Suprapubic skin (tissue), 4 donors: ENCODE results near the gene VASH2. TPM values are rescaled to one million over a fixed set of nuclear protein-coding genes. Genes with fewer than 3 reads are reported as not detected.

Experiments
- DNase-seq, 2 donors: peaks; one replicate each; pipeline ENCODE4 v3.0.0-alpha.2; 2019; ENCODE audit warnings: low spot score in 2 of 2
- H3K27ac ChIP-seq: fragments of 200-600 bp; sonication (generic); one replicate; pipeline ENCODE4 v1.5.1; 2019
- H3K27me3 ChIP-seq: fragments of 200-600 bp; sonication (generic); one replicate; pipeline ENCODE4 v1.5.1; 2019
- H3K36me3 ChIP-seq: fragments of 200-600 bp; sonication (generic); one replicate; pipeline ENCODE4 v1.5.1; 2019
- H3K4me1 ChIP-seq: fragments of 200-600 bp; sonication (generic); one replicate; pipeline ENCODE4 v1.5.1; 2019
- H3K4me3 ChIP-seq: fragments of 200-600 bp; sonication (generic); one replicate; pipeline ENCODE4 v1.5.1; 2019; ENCODE audit warnings: mild to moderate bottlenecking
- H3K9me3 ChIP-seq: fragments of 200-600 bp; sonication (generic); one replicate; pipeline ENCODE4 v1.5.1; 2019
- CTCF ChIP-seq, 2 donors: fragments of 200-600 bp in 1 of 2; fragments of 450-650 bp in 1 of 2; sonication (generic) in 1 of 2; IDR thresholded peaks; one replicate each; pipeline ENCODE4 v1.5.1; 2016 to 2019; ENCODE audit warnings: antibody characterized with exemption in 2 of 2, mild to moderate bottlenecking in 1 of 2, moderate library complexity in 1 of 2
- EP300 ChIP-seq: sonication (generic); formaldehyde crosslinking; IDR thresholded peaks from one replicate; pipeline ENCODE4 v1.6.1; 2017; ENCODE audit warnings: antibody characterized with exemption
- POLR2A ChIP-seq, 2 donors: fragments of 450-650 bp; IDR thresholded peaks; one replicate each; pipeline ENCODE4 v1.6.1; 2017; ENCODE audit warnings: antibody characterized with exemption in 2 of 2, mild to moderate bottlenecking in 2 of 2, moderate library complexity in 2 of 2
- POLR2AphosphoS5 ChIP-seq, 3 donors: sonication (generic); formaldehyde crosslinking; IDR thresholded peaks; one replicate each; pipeline ENCODE4 v1.6.1; 2017; ENCODE audit warnings: antibody characterized with exemption in 3 of 3
- WGBS: methylation state at CpG from one replicate; pipeline ENCODE4 v1.1.5; 2018; 5-methylcytosine and 5-hydroxymethylcytosine counted together
- total RNA-seq, 4 donors: library from RNA; depleted of rRNA; stranded (reverse); fragments of >200 nt; gene quantifications; one replicate each; pipeline ENCODE4 v1.1.0, GENCODE V29; 2016

The VASH2 gene
- total RNA-seq, 4 donors from 2014 or later = 0.32 to 0.36 TPM; not detected in 2

GRCh38 chr1:212930986-212931678 lies 19.2 kb upstream of the VASH2 start:
- H3K27ac ChIP-seq = no peak overlapping the region
- no peaks in the 10 kb centered on the region for H3K36me3 ChIP-seq
- WGBS = 79% methylated on average over 10 of the region's 10 CpGs
- H3K27me3 ChIP-seq = no peaks in the 10 kb centered on the region
- TF ChIP-seq EP300 (no peak), POLR2AphosphoS5 (IDR thresholded peaks at IDR 0.05) (no peak), POLR2A (IDR thresholded peaks at IDR 0.05) (no peak), CTCF (IDR thresholded peaks at IDR 0.05) (no peak)
- no peaks in the 10 kb centered on the region for H3K4me1 ChIP-seq
- no peaks in the 10 kb centered on the region for H3K9me3 ChIP-seq
- DNase-seq = no peak
- no peak overlapping the region for H3K4me3 ChIP-seq

DNA sequence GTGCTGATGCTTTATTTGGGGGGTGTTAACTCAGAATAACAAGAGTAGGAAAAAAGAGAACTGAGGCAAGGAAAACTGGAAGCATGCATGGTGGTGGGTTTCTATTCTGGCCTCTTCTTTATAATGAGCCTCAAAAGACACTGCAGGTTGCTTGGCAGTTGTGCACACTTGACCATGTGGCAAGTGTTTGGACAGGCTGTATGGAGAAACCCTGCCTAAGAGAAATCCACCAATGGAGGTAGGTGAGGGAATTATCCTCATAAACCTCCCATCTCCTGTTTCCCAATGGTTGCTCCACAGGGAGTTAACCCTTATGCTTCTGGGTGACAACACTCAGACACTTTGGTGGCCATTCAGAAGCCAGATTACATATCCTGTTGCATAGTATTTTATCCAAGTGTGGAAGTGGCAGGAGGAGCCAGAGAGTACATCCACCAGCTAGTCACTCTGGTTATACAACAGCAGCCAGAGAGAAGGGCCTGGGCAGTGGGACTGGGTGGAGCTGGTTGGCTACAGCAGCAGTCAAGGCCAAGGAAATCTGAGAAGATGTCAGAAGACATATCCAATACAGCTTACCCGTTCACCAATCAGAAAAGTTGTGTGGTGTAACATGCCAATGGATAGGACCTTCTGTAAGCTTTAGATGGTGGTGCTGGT lies 16.4 kb upstream of the VASH2 start:
- peaks cover 2% of the 10 kb centered on the region for H3K4me1 ChIP-seq
- H3K4me3 ChIP-seq = no peak overlapping the region
- no peak for TF ChIP-seq EP300
- TF ChIP-seq POLR2A (IDR thresholded peaks at IDR 0.05) = no peak
- no peak for TF ChIP-seq CTCF (IDR thresholded peaks at IDR 0.05)
- TF ChIP-seq POLR2AphosphoS5 (IDR thresholded peaks at IDR 0.05) = no peak
- no peak for DNase-seq
- no peaks in the 10 kb centered on the region for H3K9me3 ChIP-seq
- no peak overlapping the region for H3K27ac ChIP-seq
- no peaks in the 10 kb centered on the region for H3K27me3 ChIP-seq
- no peaks in the 10 kb centered on the region for H3K36me3 ChIP-seq
- whole genome bisulfite sequencing = 75% methylated on average over 1 of the region's 1 CpG

- Histone ChIP-seq H3K36me3 (no peaks in the 10 kb centered on the region), H3K9me3 (no peaks in the 10 kb centered on the region), H3K4me3 (no peak overlapping the region), H3K27me3 (no peaks in the 10 kb centered on the region), H3K4me1 (peaks cover 2% of the 10 kb centered on the region), H3K27ac (no peak overlapping the region)
- TF ChIP-seq CTCF (IDR thresholded peaks at IDR 0.05) = no peak
- no peak for TF ChIP-seq EP300
- TF ChIP-seq POLR2A (IDR thresholded peaks at IDR 0.05) = no peak
- TF ChIP-seq POLR2AphosphoS5 (IDR thresholded peaks at IDR 0.05) = no peak
- 97% methylated on average over 7 of the region's 7 CpGs for WGBS
- no peak for DNase-seq
Observed at GRCh38 chr1:212935387-212935981, 14.9 kb upstream of the VASH2 start.

GRCh38 chr1:212937034-212937433 lies 13.3 kb upstream of the VASH2 start:
- H3K4me1 ChIP-seq = peaks cover 2% of the 10 kb centered on the region
- TF ChIP-seq POLR2A (IDR thresholded peaks at IDR 0.05) = no peak
- 90% methylated on average over 3 of the region's 3 CpGs for WGBS
- no peak for DNase-seq
- H3K27me3 ChIP-seq = no peaks in the 10 kb centered on the region
- no peak overlapping the region for H3K27ac ChIP-seq
- H3K4me3 ChIP-seq = no peak overlapping the region
- H3K36me3 ChIP-seq = no peaks in the 10 kb centered on the region
- no peaks in the 10 kb centered on the region for H3K9me3 ChIP-seq

DNA sequence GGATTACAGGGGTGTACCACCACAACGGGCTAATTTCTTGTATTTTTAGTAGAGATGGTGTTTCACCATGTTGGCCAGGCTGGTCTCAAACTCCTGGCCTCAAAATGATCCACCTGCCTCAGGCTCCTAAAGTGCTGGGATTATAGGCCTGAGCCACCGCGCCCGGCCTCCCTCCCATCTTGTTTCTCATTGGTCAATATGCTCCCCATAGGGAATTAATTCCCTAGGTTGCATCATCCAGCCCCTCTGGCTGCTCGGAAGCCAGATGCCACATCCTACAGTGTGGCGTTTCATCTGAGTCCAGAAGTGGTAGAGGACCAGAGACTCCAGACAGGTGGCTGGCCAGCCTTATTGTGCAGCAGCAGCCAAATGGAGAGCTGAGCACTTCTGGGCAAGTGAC lies 11.5 kb upstream of the VASH2 start:
- no peak overlapping the region for H3K27ac ChIP-seq
- no peaks in the 10 kb centered on the region for H3K27me3 ChIP-seq
- H3K36me3 ChIP-seq = no peaks in the 10 kb centered on the region
- no peak for DNase-seq
- 93% methylated on average over 6 of the region's 6 CpGs for WGBS
- H3K4me3 ChIP-seq = no peak overlapping the region
- peaks cover 2% of the 10 kb centered on the region for H3K4me1 ChIP-seq
- TF ChIP-seq POLR2A (IDR thresholded peaks at IDR 0.05) (no peak), EP300 (no peak), POLR2AphosphoS5 (IDR thresholded peaks at IDR 0.05) (no peak), CTCF (IDR thresholded peaks at IDR 0.05) (no peak)
- no peaks in the 10 kb centered on the region for H3K9me3 ChIP-seq
